NAMALWA (cell line): Measurements from ENCODE around the gene ITGB5.

ENCODE experiments used
- DNase-seq: peaks from one replicate; pipeline ENCODE4 v3.0.0-alpha.2; 2015; ENCODE audit warnings: low spot score

The ITGB5 gene, protein sequence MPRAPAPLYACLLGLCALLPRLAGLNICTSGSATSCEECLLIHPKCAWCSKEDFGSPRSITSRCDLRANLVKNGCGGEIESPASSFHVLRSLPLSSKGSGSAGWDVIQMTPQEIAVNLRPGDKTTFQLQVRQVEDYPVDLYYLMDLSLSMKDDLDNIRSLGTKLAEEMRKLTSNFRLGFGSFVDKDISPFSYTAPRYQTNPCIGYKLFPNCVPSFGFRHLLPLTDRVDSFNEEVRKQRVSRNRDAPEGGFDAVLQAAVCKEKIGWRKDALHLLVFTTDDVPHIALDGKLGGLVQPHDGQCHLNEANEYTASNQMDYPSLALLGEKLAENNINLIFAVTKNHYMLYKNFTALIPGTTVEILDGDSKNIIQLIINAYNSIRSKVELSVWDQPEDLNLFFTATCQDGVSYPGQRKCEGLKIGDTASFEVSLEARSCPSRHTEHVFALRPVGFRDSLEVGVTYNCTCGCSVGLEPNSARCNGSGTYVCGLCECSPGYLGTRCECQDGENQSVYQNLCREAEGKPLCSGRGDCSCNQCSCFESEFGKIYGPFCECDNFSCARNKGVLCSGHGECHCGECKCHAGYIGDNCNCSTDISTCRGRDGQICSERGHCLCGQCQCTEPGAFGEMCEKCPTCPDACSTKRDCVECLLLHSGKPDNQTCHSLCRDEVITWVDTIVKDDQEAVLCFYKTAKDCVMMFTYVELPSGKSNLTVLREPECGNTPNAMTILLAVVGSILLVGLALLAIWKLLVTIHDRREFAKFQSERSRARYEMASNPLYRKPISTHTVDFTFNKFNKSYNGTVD

DNA sequence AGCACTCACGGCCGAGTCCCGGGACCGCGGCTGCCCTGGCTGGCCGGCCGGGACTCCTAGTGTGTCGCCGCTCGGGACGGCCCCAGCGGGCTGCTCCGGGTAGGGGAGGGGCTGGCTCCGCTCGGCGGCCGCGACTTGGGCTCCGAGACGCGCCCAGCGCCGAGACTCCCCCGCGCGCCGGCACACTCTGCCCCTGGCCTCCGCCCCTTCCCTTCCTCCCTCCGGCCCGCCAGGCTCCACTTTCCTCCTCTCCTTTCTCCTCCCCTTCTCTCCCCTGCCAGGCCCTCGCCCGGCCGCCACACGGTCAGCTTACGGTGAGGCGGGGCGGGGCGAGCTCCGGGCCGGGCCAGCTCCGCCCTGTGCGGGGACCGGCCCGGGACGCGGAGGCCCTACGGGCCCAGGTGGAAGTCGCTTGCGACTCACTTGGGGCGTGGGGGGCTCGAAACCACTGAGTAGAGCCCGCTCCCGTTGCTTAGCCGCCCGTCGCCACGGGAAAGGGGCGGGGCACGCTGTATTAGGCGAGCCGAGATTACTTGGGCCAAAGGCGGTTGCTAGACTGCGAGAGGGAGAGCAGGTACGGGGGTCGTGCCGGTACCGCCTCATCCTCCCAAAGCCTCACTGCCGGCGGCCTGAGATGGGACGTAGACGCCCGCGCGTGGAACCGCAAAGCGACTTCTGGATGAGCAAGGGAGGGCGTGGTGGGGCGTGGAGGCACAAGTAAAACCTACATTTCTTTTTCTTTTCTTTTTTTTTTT lies at the start of gene ITGB5:
Gene ITGB5 (minus strand): TSS at position 189 of the 755 bp plus-strand sequence. CDS start 365 bp downstream, outside the sequence.
- no peak for DNase-seq

- DNase-seq: no peak
These were observed 48.8 kb upstream of the ITGB5 start for GRCh38 chr3:124935794-124936542.

DNA sequence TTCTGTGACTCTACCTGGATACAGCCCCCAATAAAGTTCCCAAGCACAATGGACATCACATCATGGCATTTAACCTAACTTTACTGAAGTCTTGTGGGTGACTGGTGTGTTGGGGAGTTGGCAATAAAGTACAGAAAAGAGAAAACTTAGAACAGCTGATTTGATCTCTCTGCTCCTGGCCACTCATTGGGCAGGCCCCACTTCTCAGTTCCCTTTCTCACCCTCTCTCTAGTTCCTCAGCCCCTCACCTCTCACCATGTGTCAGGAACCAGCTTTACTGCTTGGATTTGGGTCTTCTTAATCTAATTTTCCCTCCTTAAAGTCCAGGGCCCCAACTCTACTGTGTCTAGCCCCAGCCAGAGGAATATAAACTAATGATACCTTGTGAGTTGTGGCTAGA lies 48.1 kb upstream of the ITGB5 start:
- DNase-seq: no peak

GRCh38 chr3:124934577-124934976 lies 47.4 kb upstream of the ITGB5 start, which contains the start of gene MUC13:
Gene MUC13 (minus strand): TSS chr3:124934751. CDS start chr3:124934712, 39 bp downstream.
- no peak for DNase-seq

DNA sequence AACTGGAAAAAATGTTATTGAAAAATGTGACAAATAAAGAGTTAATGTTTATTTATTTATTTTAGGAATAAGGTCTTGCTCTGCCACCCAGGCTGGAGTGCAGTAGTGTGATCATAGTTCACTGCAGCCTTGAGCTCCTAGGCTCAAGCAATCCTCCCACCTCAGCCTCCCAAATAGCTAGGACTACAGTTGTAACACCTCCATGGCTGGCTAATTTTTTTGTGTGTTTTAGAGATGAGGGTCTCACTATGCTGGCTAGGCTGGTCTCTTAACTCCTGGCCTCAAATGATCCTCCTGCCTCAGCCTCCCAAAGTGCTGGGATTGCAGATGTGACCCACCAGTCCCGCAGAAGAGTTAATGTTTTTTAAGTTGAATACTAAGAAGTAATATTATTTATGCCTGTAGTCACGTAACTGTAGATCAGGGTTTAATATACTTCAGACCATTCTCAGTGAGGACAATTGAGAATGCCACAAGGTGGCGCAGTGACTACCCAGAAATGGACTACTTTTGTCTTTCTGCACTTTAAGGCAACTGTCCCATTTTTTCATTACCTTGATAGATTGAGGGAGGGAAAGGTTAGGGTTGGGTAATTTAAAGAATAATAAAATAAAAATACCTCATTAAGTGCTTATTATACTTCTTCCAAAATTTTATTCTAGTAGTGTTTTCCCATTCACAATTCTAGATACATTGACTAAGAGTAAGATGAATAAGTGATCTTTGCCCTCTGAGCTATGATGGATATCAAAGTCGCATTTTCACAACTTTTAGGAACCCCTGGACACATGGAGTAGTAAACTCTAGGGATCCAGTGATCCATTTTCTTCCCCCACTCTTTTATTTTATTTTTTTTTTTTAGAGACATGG lies 41.4 kb upstream of the ITGB5 start:
- DNase-seq: peak; percentile 79

DNA sequence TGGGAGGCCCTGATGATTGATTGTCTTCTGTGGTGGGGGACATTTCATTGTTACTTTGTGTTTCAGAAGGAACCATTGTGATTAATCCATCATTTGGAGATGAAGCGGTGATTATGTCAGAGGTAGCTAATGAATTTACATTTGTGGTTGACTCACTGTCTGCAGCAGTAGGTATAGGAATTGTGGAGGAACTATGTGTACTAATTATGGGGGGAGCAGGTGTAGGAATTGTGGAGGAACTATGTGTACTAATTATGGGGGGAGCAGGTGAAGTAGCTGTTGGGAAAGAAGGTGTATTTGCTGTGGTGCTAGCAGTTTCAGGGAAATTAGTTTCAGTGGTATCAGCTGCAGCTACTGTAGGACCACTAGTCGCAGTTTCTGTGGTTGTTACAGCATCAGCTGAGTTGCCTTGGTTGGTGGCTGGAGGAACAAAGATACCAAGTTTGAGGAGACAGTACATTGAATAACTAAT lies 40.4 kb upstream of the ITGB5 start:
- no peak for DNase-seq

DNA sequence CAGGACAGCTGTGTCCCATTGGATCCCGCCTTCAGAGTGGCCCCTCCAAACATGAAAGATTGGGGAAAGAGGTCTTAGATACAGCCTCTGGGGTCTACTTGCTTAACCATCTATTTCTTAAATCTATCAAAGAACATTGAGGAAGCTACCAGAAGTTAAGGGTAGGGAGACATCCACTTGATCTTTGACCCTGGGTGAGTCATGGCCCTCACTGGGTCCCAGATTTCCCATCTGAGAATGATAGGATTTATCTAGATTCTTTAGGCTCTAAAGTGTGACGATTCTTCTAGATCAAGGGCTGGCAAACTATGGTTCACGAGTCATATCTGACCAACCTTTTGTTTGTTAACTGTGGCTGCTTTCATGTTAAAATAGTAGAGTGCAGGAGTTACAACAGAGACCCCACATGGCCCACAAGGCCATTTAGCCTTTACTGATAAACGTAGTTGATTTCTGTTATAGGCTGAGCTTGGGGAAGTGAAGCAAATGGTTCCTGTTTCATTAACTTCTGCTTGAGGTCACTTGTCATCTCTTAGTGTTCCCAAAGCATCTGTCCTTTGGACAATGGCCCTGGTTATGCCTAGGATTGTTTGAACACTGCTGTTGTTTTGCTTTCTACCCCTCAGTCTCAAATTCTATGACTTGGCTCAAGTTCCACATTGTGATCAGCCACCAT lies 39.4 kb upstream of the ITGB5 start:
- no peak for DNase-seq

DNA sequence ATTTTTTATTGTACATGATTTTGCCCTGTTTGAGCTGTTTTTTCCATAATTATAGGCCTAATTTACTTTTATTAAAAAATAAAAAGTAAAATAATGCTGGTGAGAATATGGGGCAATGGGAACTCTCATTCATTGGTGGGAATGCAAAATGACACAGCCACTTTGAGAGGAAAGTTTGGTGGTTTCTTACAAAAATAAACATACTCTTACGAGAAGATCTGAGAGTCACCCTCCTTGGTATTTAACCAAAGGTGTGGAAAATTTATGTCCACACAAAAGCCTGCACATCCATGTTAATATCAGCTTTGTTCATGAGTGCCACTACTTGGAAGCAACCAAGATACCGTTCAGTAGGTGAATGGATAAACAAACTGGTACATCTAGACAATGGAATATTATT lies 37.6 kb upstream of the ITGB5 start:
- no peak for DNase-seq

GRCh38 chr3:124923833-124924232 lies 36.7 kb upstream of the ITGB5 start:
- peak; percentile 28 for DNase-seq

DNA sequence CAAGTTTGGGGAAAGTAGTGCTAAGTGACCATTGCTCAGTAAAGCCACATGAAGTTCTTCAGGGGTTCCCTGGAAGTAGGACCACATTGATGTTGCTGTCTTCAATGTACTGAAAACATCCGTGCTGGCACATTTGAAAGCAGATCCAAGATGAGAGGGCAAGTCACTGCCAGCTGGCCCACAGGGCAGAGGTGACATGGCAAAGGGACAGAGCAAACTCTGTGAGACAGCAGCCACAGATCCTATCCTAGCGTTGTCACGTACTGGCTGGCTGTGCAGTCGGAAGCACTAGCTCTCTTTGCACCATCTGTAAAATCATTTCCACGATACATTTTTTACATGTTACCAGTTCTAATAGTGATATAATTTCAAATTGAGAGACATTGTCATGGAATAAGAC lies 33.6 kb upstream of the ITGB5 start:
- no peak for DNase-seq

- no peak for DNase-seq
These were observed 32.6 kb upstream of the ITGB5 start for GRCh38 chr3:124919756-124920155.

DNA sequence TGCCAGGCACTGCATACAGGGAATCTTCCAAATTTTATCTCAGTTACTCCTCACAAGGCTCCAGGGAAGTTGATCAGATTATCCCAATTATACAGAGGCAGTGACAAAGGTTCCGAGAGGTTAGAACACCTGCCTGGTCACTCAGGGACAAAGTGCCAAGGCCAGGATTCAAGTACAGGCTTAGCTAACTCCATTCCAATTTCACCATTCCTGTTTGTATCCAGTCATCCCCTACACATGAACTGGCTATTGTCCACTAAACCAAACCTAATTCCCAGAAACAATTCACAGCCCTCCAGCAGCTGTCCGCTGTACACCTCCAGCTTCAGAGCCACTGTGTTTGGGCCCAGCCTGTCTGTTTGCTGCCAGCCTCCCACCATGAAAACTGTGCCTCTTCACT lies 31.4 kb upstream of the ITGB5 start:
- DNase-seq: no peak

GRCh38 chr3:124916837-124917409 lies 29.8 kb upstream of the ITGB5 start:
- DNase-seq: no peak

- DNase-seq: no peak
These were observed 28.1 kb upstream of the ITGB5 start for GRCh38 chr3:124915254-124915653.

- no peak for DNase-seq
These were observed 20.8 kb upstream of the ITGB5 start for GRCh38 chr3:124907957-124908356.

GRCh38 chr3:124904835-124905492 lies 17.8 kb upstream of the ITGB5 start:
- DNase-seq: no peak

- DNase-seq: no peak
These were observed 17.0 kb upstream of the ITGB5 start for GRCh38 chr3:124903896-124904834.
